Activated CD8-positive, alpha-beta memory T cell treated with anti-CD3 and anti-CD28 coated beads for 36 hours (primary cell): ENCODE data around the gene MAX. TPM values are rescaled to one million over a fixed set of nuclear protein-coding genes. Genes with fewer than 3 reads are reported as not detected.
"Not testable (repeated sequence)": the region's sequence is repeated elsewhere in the genome, so short reads cannot be mapped to it uniquely, and the experiment has no call there.

Experiments
- CTCF ChIA-PET: fragments of 350-600 bp; sonication (Branson Sonifier 250); formaldehyde crosslinking; loops from one replicate; lab custom pipeline; 2021; ENCODE audit warnings: antibody characterized with exemption; lab: Charles Lee
- POLR2A ChIA-PET: fragments of 350-600 bp; sonication (Branson Sonifier 250); formaldehyde crosslinking; loops from one replicate; lab custom pipeline; 2021; ENCODE audit warnings: antibody characterized with exemption; lab: Charles Lee
- total RNA-seq, 2 experiments: library from RNA; stranded (reverse); gene quantifications; one replicate each; pipeline ENCODE4 v1.2.3, GENCODE V29; 2021

The MAX gene
- total RNA-seq, 2 experiments from 2014 or later = 113 to 120 TPM

DNA sequence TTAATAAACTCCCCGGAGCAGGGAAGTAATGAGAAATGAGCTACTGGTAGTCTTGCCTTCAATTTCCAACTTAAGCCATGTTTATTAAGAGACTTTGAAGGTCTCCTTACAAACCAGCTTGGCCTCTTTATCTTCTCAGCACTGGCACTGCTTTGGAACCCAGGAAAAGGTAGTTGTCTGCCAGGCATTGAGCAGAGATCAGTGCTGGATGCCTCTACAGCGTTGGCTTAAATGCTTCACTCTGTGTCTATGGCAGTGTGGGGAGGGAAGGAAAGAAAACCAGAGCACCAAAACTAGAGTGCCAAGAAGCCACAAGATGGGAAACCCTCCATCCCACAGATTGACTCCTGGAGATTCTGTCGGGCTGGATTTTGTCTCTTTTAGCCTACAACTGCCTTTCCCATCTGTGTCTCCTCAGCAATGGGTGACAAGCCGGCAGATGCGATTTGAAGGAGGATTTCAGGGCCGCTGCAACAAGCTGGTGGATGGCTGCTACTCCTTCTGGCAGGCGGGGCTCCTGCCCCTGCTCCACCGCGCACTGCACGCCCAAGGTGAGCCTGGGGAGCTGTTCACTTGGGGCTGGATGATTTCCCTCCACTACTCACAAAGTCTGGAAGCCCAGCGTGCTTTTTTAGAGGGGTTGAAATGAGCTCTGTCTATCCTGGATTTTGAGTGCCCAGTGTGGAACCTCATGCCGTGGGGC, 58.3 kb downstream of the MAX start:
- ChIA-PET POLR2A (no interaction called here), CTCF (no interaction called here)

DNA sequence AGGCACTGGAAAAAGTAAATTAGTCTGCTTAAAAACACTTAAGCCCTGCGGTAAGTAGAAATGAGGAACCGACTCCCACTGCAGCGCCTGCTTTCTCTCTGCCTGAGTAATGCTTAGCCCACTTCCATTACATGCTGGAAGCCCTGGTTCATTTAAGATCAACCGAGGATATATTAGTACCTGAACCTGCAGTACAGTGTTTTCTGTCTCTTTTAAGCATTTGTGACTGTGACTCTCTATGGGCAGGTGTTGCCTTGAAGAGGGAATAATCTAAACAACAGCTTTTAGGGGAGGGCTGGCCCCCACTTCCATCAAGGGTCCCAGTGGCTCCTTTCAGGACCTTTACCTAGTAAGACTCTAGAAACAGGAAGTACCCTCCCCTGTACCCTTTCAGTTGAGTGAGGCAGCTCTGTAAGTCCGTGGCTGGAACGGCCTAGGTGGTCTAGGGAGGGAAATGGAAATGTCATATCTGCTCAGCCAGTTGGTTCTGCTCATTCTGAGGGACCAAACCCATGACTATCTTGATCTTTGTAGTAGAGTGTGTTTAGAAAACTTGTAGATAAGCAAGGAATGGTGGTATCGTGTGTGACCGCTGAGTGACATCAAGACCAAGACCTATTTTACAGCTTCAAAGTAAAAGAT, 59.5 kb downstream of the MAX start:
- CTCF ChIA-PET = no interaction called here

DNA sequence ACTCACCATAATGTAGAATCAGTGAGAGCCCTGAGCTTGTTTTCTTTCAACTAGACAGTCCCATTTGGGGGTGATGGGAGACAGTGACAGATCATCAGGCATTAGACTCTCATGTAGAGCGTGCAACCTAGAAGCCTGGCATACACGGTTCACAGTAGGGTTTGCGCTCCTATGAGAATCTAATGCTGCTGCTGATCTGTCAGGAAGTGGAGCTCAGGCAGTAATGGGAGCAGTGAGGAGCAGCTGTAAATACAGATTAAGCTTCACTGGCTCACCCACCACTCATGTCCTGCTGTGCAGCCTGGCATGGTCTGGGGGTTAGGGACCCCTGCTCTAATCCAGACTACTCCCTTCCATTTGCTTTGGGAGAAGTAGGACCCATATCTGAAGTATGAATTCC, 60.0 kb downstream of the MAX start:
- ChIA-PET CTCF (interaction anchor here (1.3 kb wide), 1 partner anchor 56 kb away, joined by 5 read pairs; the partner anchor contains the start of gene FNTB), POLR2A (no interaction called here)

More for the DNA sequence above, 59.5 kb downstream of the MAX start:
- POLR2A ChIA-PET = no interaction called here

DNA sequence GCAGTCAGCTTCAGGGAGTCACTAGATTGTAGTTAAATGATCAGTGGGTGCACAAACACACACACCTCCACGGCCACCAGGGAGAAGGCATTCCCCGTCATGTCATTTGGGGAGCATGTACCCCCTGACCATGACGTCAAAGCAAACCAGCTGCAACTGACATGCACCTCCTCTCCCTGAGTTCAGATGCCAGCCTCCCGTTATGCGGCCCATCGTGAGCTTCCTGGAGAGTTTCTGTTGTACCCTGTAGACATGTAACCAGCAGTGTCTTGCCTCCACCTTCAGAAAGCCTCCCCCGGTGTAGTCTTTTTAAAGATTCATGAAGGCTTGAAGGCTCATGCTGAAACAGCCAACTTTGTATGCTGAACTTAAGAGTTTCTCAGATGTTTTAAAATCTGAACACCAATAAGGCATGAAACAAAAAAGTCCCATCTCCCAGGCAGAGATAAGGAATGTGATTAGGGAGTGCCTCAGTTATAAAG, 60.8 kb downstream of the MAX start:
- POLR2A ChIA-PET = interaction anchor here (0.5 kb wide), 1 partner anchor 8 kb away, joined by 3 read pairs; no protein-coding TSS in a partner anchor
- CTCF ChIA-PET = interaction anchor here (1.3 kb wide), 1 partner anchor 55 kb away, joined by 5 read pairs; the partner anchor contains the start of gene FNTB

DNA sequence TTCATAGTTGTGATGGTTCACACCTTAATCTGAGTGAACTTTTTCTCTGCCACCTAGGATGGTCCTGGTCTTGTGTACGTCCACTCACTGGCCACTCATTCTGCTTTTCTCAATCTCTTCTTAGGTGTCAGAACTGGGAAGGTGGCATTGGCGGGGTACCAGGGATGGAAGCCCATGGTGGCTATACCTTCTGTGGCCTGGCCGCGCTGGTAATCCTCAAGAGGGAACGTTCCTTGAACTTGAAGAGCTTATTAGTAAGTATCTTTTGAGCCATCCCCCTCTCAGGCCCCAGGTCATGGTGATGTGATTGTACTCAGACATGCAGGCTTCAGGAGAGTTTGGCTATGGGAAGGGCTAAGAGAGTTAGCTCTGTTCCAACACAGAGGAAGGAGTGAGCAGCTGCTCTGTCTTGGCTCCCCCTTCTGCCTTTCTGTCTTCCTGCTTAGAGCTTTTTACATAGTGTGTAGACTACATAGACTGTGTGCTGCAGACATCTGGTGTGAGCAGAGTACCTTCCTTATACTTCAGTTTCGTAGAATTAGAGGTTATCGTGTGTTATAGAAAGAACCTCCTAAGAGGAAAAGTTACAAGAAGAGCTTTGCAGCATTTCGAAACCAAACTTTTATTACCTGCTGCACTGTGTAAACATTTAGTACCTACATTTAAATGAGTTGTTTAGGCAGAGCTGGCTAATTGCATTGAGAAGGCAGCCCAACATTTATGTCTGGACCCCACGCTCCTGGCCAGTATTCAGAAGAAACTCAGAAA, 61.5 kb downstream of the MAX start:
- CTCF ChIA-PET = interaction anchor here (1.3 kb wide), 1 partner anchor 55 kb away, joined by 5 read pairs; the partner anchor contains the start of gene FNTB
- POLR2A ChIA-PET = interaction anchor here (0.5 kb wide), 1 partner anchor 8 kb away, joined by 3 read pairs; no protein-coding TSS in a partner anchor

DNA sequence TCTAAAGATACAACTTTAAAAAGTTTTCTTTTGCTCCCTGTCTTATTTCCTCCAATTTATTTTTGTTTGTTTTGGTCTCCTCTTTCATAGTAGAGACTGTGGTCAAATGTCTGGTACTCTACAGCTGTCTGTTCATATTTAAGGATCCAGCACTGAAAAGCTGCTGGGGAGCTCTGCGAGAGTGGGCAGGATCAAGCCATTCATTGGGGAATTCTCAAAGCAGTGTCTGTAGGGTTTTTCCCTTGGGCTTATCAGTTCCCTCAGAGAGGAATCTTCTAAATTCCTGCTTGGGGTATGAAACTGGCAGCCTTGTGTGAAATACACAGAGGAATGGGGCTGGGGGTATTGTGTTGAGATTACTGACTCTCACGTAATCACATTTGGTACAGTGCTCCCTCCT, 63.4 kb downstream of the MAX start:
- CTCF ChIA-PET = no interaction called here
- POLR2A ChIA-PET = no interaction called here

DNA sequence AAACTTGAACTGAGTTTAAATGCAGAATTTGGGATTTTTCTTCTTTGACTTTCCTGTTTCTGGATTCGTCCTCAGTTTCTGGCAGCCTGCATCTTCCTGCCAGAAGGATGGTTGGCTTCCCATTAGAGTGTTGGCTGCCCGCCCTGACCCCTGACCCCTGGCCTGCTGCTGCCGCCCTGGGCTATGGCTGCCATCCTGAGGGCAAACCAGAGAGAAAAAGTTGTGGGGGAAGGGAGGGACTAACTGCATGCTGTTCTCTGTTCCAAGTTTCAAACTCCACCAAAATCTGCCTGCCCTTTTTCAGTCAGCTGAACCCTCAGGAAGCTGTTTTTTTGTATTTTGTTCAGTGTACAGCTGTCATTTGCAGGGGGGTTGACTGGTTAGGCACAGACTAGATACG, 67.3 kb downstream of the MAX start:
- POLR2A ChIA-PET = interaction anchor here (0.6 kb wide), 2 partner anchors 66 to 154 kb away, joined by 3 to 4 read pairs; no protein-coding TSS in a partner anchor
- CTCF ChIA-PET = no interaction called here

DNA sequence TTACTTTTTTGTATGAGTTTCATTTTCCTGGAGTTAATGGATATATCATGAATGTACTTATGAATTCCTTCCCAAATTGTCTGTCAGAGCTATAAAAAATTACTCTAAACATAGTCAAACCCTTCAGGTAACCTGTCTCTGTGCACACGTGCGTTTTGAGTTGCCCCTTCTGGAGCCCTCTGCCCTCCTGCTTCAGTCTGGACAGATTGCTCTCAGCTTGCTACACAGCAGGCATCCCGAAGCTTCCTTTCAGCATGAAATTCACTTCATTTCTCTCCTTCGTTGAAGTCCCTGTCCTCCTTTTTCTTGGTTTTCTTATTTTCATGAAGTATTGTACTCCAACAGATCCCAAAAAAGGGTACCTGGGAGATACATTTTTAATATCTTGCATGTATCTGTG, 68.3 kb downstream of the MAX start:
- POLR2A ChIA-PET = no interaction called here
- CTCF ChIA-PET = no interaction called here

DNA sequence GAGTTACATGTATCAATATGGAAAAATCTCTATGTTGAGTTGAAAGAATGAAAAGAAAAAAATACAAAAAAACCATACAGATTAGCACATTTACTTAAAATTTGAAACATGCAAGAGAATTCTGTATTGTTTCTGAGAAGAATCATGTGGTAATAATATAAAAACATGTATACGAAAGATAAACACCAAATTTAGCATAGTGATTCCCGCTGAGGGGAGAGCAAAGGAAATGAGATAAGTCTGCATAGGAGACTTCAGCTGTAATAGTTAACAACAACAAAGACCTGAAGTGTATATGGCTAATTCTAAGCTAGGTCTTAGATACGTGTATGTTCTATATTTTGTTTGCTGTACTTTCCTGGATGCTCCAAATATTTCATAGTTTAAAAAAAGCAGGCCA, 69.1 kb downstream of the MAX start:
- CTCF ChIA-PET = interaction anchor here (0.9 kb wide), 1 partner anchor 46 kb away, joined by 3 read pairs; the partner anchor contains the start of gene FNTB
- POLR2A ChIA-PET = no interaction called here

DNA sequence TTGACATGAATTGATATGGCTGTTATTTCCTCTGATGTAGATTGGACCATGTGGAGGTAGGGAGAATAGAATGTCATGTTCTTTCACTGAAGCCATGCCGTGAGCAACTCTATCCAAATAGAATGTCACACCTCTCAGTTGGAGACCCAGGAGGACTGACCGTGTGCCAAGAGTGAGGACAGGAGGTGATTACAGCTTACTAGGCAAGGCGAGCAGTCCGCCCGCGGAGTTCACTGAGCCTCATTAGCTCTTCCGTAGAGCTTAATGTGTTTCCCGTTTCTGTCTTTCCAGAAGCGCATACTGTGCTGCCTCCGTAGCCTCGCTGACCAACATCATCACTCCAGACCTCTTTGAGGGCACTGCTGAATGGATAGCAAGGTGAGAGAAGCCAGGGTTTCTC, 70.0 kb downstream of the MAX start:
- POLR2A ChIA-PET = no interaction called here

DNA sequence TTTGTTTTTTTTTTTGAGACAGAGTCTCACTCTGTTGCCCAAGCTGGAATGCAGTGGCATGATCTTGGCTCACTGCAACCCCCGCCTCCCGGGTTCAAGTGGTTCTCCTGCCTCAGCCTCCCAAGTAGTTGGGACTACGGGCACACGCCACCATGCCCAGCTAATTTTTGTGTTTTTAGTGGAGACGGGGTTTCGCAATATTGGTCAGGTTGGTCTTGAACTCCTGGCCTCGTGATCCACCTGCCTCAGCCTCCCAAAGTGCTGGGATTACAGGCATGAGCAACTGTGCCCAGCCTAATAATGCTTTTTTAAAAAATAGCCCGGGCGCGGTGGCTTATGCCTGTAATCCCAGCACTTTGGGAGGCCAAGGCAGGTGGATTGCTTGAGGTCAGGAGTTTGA, 71.0 kb downstream of the MAX start:
- CTCF ChIA-PET = interaction anchor here (0.6 kb wide), 1 partner anchor 63 kb away, joined by 3 read pairs; no protein-coding TSS in a partner anchor

More for the DNA sequence above, 70.0 kb downstream of the MAX start:
- CTCF ChIA-PET = no interaction called here

DNA sequence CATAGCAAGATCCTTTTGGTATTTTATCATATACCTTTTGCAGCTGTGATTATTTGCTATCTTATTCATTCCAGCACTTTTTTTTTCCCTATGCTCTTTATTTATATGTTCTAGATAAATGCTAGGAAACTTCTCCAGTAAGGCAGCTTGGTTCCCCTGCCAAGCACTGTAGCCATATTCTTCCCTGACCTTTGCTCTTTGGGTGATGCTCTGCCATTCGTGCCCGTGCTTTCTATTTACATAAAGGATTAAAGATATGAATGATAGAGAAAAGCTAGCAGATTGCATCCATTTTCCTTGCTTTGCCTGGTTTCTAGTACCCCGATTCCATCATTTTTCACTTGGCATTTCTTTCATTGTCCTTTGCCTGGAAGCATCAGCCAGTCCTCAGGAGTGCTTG, 73.4 kb downstream of the MAX start:
- POLR2A ChIA-PET = no interaction called here

More for the DNA sequence above, 71.0 kb downstream of the MAX start:
- POLR2A ChIA-PET = not testable (repeated sequence)

DNA sequence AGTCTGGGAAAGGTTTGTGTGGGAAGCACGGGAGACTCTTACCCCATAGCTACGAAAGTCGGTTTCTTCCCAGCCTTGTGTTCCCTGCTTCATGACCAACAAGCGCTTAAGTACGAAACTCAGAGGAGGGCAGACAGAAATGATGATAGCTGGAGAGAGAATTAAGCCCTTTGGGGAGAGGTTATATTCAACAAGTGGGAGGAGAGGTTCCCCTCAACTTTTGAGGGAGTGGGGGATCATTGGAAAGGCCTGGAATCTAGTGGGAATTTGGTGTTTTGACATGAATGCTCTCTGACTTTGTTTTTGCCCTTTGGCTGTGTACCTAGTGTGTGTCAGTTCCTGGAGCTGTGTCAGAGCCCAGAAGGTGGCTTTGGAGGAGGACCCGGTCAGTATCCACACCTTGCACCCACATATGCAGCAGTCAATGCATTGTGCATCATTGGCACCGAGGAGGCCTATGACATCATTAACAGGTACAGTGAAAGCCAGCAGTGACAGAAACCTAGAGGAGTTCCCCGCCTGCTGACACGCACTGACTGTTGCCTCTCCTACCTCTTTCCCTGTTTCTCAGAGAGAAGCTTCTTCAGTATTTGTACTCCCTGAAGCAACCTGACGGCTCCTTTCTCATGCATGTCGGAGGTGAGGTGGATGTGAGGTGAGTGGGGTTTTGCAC, 75.1 kb downstream of the MAX start:
- ChIA-PET CTCF (no interaction called here), POLR2A (no interaction called here)

More for the DNA sequence above, 73.4 kb downstream of the MAX start:
- CTCF ChIA-PET = no interaction called here

DNA sequence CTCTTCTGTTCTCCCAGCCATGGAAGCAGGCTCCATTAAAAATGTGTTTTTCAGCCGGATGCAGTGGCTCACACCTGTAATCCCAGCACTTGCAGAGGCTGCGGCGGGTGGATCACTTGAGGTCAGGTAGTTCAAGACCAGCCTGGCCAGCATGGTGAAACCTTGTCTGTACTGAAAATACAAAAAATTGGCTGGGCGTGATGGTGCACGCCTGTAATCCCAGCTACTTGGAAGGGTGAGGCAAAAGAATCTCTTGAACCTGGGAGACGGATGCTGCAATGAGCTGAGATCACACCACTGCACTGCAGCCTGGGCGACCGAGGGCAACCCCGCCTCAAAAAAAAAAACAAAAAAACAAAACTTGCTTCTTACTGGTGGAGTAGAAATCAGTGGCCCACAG, 75.8 kb downstream of the MAX start:
- POLR2A ChIA-PET = no interaction called here
- CTCF ChIA-PET = no interaction called here

DNA sequence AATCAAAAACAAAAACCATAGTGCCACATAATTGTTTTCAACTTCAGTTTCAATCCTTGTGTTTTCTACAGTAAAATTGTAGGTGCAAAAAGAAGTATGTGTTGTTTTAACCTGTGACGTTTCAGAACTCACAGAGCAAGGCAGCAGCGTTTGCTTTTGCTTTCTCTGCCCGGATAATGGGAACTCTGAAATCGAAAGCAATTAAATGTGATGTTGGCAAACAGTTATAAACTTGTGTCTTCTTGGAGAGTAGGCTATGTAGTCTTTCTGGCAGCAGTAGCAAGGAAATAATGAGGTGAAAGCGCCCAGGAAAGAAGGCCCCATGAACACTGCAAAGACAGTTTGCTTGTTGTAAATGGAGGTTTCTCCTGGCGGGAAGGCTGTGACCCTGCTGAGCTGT, 76.5 kb downstream of the MAX start:
- CTCF ChIA-PET = no interaction called here

More for the DNA sequence above, 76.5 kb downstream of the MAX start:
- POLR2A ChIA-PET = no interaction called here
